GM18502 (cell line): ENCODE data around the gene PRODH.
"Not testable (repeated sequence)": the region's sequence is repeated elsewhere in the genome, so short reads cannot be mapped to it uniquely, and the experiment has no call there.

Experiments used
- ATAC-seq: cut with Tn5 transposase; IDR thresholded peaks from one replicate; pipeline ENCODE4 v1.9.1; 2021; ENCODE audit warnings: mild to moderate bottlenecking; ENCODE audit not compliant: unreplicated experiment, poor library complexity

PRODH gene

DNA sequence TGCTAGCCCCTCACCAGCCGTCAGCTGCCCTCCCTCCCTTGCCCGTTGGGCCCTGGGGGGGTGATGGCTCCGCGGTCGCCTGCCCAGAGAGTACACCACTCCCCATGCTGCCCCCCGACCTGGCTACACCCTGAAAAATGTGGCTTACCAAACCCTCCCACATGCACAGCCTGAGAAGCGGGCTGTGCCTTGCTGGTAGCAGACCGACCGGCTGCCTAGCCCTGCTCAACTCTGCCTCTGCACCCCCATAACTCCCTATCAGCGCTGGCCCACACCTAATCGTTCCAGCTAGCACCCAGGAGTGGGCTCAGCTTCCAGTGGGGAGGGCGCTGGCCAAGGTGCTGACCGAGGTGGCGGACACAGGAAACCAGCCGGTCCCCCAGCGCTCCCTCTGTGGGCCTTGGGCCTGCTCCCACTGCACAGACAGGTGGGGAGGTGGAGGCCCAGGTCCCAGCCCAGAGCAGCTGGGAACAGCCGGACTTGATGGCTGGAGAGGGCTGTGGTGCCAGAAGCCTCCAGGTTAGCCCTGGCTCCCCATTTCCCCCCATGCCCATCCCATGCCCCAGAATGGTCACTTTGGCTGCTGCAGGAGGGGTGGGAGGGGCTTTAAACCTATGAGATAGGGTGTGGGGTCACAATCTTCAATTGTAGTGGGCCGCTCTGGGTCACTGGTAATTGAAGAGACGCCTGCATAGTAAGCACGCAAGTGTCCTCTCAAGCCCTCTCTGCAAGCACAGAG, 32.1 kb upstream of the PRODH start:
- no peak for ATAC-seq

DNA sequence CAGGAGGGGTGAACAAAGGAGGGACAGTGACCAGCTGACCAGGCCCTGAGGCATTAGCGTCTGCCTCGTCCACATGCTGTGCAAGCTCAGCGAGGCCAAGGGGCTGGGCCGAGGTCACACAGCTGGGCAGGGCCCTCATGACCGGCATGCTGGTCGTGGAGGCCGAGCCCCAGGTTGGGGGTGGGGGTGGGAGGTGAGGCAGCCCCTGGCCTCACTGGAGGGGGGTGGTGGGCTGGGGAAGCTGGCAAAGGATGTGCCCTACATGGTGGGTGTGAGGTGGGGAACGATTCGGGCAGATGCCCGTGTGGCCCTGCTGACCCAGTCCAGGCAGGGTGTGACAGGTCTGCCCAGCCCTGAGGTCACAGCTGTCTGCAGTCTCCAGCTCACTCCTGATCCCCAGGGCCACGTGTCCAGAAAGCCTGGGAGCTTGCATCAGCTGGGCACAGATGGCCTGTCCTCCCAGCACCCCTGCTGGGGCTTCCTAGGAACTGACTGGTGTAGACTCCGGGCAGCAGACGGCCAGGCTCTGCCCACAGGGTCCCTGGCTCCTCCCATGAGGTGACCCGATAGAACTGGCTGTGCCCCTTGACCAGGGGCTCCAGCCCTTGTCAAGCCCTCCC, 31.4 kb upstream of the PRODH start:
- not testable (repeated sequence) for ATAC-seq

DNA sequence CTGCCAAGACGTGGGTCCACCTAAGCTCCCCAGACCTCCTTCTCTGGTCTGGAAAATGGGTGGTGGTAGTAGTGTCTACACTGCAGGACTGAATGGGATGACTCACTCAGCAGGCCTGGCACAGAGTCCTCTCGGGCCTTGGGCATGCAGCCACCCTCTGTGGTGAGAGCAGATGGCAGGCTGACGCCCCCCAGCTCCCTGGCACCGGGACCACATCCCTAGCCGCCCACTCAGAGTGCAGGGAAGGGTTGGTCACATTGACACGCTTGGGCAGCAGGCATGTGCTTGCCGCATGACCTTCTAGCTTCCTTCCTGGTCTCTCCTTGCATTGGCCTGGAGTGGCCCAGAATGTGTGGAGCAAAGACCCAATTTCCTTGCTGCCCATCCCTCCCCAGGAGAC, 30.7 kb upstream of the PRODH start:
- ATAC-seq, result no peak

DNA sequence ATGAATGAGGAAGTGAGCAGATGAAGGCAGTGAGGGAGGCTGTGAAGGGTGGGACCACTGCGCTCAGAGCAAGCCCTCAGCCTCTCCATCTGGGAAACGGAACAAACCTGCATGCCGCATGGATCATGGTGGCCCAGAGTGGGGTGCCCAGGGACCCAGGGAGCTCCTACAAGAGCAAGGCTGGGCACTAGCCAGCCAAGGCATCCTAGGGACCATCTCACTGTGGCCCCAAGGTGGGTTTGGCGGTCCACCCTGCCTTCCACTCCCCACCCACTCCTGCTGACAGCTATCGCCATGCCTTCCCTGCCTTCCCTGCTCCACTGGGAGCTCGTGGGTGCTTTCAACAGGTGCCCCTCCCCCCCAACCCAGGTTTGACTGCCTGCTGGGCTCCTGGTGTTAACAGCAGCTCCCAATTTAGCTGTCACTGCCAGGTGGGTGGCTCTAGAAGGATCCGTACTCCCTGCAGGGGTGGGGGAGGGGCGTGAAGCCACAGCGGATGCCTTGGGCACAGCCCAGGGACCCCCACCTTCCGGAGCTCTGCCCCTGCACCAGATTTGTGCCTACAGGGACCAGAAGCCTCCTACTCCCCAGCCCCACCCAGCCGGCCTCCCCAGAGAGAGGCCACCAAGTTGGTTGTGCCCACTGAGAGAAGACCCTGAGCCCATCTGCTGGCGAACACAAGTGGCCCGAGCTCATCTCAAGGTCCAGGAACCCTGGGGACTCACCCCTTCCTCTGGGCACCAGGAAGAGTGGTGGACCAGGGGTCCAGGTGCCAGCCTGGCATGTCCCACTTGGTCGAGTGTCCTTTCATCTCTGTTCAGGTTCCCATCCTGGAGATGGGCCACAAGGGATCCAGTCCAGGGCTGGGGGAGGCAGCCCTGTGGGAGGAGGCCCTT, 29.7 kb upstream of the PRODH start:
- no peak for ATAC-seq

DNA sequence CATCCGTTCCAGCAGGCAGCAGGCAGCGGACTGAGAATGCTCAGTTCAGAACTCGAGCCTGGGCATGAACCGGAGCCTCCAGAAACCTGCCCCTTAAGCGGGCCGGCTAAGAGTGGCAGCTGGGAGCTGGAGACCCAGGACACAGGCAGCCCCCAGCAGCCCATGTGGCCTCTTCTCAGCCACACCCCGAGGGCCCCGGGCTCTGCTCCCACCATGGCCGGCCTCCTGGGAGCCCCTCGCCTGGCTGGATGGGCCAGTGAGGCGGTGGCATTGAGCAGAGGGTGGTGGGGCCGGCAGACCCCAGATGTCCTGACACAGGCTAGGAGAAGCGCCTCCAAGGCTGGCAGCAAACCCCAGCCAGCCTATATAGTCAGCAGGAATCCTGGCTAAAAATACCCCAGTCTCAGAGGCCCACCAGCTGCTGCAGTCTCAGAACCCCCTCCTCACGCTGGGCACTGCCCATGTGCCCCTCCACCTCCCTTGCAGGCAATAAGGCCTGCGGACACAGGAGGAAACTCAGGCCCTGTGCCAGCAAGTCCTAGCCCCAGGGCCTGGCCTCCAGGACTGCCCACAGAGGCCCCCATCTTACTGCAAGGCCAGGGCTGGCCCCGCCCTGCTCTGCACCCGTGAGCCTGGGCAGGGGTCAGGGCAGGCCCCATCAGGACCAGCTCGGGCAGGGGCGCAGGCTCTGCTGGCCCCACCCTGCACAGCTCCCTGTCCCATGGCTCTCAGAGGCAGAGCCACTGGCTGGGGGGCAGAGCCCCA, 28.6 kb upstream of the PRODH start:
- ATAC-seq, result not testable (repeated sequence)

DNA sequence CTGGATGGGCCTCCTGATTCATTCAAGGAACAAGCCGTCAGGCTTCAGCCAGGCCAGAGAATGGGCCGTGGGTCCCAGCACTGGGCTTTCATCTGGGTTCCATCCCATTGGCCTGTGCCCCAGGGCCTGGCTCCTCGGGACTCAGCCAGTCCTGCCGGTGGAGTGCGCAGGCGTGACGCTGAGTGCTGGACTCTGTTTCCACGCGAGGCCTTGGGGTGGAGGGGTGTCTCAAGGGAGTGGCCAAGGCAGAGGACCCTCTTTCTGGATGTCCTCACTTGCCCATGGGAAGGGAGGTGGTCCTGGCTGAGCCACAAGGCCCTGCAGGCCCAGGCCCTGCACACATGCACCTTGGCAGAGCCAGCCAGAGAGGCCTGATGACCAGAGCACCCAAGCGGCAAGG, 28.0 kb upstream of the PRODH start:
- ATAC-seq, result not testable (repeated sequence)

DNA sequence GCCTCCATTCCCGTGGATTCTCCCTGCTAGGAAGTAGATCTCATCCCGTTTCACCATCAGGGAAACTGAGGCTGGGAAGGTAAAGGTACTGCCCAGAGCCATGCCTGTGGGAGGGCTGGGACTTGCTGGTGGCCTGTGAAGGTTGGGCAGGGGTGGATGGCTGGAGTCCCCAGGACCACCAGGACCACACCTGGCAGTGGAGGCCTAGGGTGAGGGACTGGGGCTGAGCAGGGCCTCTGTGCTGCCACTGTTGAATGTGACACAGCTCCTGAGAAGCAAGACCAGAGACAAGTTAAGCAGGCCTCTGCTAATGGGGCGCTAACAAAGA, 26.2 kb upstream of the PRODH start:
- ATAC-seq, result no peak

DNA sequence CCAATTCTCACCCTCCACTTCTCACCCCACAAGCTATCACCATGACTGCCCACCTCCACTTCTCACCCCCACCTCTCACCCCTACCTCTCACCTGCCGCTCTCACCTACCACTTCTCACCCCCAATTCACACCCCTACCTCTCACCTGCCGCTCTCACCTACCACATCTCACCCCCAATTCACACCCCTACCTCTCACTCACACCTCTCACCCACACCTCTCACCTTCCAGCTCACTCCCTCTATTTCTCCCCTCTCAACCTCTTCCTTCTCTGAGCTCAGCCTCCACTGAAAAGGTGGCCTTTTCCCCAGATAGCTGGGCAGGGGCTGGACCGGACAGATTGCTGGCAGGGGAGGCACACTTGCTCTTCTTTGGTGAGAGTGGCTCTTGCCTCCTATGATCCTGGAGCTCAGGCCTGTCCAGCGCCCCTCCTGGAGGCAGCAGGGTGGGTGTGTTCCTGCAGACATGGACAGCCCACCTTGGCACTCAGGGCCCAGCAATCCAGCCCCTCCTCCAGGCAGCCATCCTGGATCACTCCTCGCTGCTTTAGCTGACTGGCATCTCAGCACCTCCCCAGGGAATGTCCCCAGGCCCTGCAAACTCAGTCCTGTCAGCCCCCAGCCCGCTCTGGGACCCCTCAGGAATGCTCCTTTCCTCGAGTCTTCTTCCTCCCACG, 25.7 kb upstream of the PRODH start:
- ATAC-seq, result not testable (repeated sequence)

DNA sequence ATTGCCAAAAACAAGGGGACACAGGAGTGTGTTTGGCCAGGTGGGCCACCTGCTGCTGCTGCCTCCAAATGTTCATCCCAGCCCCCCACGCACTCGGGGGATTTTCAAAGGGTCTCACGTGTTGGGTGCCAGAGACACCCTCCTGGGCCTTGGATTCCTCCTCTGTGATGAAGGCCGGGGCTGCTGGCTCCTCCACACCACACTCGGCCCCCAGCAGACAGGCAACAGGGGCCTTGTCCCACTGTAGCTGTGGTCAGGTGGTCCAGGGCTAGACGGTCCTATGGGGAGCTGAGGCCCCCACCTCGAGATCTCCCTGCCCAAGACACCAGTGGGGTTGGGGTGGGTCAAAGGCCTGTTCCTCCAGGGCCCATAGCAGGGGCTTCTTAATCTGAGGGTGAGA, 25.1 kb upstream of the PRODH start:
- not testable (repeated sequence) for ATAC-seq

DNA sequence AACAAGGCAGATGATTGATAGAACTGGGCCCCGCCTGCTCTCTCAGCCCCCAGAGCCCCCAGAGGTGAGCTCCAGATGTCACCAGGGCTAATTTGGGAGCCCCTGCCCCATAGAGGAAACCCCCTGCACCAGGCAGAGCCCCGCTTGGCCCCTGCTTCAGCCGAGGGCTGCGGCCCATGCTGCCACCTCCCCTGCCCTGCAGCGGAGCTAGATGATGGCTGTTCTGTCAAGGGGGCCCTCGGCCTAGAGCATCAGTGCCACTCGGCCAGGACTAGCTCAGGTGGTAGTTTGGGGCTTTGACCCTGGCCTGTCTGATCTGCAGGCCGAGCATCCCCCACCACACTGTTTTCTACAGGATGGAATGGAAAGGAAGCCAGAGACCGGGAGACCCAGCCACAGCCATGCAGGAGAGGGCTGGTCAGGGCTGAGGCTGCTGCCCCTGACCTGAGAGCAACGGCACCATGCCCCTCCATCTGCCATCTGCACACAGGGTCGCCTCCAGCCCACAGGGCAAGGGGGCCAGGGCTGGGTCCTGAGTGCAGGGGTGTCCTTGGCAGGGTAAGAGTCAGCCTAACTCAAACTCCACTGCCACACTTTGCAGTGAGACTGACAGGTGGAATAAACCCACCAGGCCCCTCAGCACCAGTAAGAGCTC, 24.2 kb upstream of the PRODH start:
- ATAC-seq, result not testable (repeated sequence)

DNA sequence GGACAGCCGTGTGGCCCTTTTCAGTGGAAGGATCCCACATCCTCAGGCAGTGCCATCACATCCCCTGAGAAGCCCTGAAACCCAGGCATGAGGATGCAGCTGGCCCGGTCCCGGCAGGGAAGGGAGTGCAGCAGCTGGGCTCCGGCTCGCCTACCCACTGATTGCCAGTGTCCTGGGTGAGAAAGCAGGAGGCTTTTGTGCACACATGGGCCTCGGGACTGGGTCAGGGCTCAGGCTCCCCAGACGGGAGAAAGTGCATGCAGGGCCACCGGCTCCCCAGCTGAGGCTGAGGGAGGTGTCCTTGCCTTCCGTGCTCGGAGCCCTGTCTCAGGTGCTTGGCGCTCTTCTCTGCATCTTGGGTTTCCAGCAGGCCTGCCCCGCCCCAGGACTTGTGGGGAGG, 23.6 kb upstream of the PRODH start:
- not testable (repeated sequence) for ATAC-seq

DNA sequence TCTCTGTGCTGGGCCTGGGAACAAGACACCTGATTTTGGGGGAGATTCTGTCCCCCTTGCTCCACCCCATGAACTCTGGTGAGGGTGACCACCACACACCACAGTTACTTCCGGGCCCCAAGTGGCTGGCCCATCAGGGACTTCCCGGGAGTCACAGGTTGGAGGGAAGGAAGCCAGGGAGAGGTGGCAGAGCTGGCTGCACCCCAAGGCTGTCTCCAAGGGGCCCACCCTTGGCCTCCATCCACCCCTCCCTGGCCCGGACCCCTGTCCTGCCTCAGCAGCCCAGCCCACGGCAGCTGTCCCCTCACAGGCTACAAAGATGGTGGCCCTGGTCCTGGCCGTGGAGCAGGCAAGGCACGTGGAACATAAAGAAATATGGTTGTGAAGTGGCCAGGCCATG, 23.2 kb upstream of the PRODH start:
- not testable (repeated sequence) for ATAC-seq

DNA sequence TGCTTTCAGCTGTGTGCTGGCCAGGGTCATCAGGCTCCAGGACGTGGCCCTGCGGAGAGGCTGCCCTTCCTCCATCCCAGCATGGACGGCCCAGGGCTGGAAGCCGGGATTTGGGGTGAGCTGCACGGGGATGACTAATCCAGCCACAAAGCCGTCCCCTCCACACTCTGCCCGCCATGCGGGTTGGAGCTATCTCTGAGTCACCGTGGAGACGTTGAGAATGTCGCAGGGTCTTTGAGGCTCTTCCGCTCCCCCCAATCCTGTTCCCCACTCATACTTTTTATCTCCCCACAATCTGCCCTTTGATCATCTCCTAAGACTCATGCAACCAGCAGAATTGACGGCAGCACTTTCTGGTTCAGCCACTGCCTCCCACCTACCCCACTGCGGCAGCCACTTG, 22.6 kb upstream of the PRODH start:
- ATAC-seq, result not testable (repeated sequence)

DNA sequence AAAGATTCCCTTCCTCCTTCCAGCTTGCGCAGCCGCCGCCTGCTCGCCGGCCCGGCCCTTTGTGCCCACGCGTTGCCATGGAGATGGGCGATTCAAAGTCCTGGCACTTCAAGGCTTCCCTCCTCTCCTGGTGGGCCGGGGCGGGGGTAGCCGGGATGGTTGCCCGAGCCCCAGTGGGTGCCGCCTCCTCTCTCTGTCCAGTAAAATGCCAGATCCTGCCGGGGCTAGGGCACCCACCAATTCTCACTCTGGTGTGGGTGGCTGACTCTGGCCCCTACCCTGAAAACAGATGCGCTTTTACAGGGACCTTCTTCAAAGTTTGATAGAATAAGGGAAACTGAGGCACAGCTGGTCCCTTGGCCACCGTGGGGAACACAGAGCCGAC, 22.2 kb upstream of the PRODH start:
- ATAC-seq, result not testable (repeated sequence)

DNA sequence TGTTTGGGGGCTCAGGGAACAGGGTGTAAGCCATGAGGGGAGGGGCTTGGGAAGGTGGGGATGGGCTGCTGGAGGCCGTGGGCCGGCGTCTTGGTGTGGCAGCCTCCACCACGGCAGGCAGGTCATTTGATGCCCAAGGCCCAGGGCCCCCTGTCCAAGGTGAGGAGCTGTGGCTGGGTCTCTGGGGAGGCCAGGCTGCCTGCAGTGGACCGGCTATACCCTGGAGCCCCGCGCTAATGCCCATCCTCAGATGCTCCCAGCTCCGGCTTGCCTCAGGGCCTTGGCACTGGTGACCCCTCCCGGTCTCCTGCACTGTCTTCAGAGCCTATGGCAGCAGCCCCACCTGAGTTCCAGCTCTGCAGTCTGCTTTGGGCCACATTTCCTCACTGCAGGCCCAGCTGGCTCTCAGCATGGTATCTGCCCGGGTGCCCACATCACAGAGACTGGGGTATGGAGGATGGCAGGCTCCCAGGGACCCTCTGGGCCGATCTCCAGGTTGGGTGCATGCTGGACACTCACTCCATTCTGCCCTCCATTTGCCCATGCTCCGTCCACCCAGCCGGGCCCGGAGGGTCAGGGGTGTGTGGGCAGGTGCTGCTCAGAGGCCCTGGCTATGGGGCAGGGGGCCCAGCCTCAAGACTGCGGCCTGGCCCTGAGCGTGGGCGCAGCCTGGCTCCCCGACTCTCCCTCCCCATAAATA, 21.7 kb upstream of the PRODH start:
- not testable (repeated sequence) for ATAC-seq

DNA sequence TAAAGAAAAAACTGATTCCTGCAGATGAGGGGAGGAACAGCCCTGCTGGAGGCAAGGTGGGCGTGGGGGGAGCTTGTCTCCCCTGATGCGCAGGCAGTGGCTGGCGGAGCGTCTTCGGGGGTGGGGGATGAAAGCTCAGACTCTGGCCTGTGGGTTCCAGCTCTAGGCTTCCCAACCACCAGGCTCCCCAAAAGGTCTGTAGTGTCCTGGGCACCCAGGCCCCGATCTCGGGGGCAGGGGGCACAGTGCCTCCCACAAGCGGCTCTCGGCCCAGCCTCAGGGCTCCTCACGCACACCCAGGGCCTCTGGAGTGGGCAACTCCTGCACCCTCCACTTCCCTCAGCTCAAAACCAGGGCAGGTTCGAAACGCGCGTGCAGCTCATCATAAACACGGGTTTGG, 20.9 kb upstream of the PRODH start:
- ATAC-seq, result not testable (repeated sequence)

DNA sequence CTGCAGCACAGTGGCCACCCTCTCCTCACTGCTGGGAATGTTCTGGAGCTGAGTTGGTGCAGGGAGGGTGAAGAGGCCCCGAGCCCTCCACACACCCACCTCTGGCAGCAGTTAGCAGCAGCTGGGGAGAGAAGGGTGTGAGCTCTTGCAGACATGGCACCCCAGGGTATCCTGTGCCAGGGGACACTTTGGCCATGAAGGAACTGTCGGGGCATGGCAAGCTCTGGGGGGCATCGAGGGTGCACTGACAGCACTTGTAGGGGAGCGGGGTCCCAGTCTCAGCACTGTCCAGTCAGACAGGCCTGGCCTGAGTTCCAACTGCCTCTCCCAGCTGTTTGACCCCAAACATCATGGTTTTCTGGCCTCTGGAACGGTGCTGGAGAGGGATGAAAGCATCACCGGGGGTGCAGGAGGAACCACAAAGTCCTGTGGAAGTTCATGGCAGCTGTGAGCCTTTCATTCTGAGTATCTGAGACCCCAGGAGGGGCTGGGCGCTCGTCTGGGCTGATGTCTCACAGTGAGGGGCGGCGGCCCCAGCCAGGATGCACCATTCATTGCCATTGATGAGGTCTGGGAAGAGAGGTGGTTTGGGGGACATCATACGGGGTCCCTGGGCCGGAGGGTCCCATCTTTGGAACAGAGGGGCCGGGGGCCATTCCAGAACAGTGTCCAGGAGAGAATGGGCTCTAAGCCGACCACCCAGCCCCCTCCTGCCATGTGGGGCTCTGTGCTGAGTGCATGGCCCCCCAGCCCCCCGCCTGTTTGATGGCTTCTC, 20.2 kb upstream of the PRODH start:
- ATAC-seq, result not testable (repeated sequence)

DNA sequence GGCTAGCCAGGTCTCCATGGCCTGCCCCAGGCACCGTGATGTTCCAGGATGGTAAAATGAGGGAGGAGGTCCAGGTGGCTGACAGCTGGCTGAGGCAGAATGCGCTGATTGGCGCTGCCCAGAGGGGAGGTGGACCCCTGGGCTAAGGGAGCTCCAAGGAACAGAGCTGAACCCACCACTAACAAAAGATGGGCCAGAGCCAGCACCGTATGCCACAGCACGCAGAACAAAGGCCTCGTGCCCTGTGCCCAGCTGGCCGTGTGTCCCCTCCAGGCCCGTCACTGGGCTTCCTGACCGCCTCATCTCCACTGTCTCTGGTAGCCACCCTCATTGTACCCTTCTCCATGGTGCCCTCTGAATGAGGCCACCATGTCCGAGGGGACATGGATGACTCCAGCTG, 19.6 kb upstream of the PRODH start:
- ATAC-seq, result no peak
